Adrenal gland (tissue), 12 donors: Measurements from ENCODE around the gene CRTC3. TPM values are rescaled to one million over a fixed set of nuclear protein-coding genes. Genes with fewer than 3 reads are reported as not detected.

Experiments
- DNase-seq, 7 donors: peaks; one replicate each; pipeline ENCODE4 v3.0.0-alpha.2; 2019 to 2020
- H3K27ac ChIP-seq, 5 donors: fragments of 200-600 bp; sonication (generic) in 4 of 5; 1 replicate in 3 of 5; 2 replicates in 2 of 5; pipeline versions ENCODE4 v1.5.1 to v1.8.0; 2016 to 2020; ENCODE audit warnings: mild to moderate bottlenecking in 1 of 5
- H3K27me3 ChIP-seq: fragments of 200-600 bp; 2 replicates; pipeline ENCODE4 v1.8.0; 2021
- H3K36me3 ChIP-seq, 2 donors: fragments of 200-600 bp; replicated peaks in 1 of 2; 1 replicate in 1 of 2; 2 replicates in 1 of 2; pipeline versions ENCODE4 v1.5.1 to v1.8.0; 2018 to 2022
- H3K4me1 ChIP-seq, 2 donors: fragments of 200-600 bp; replicated peaks in 1 of 2; 1 replicate in 1 of 2; 2 replicates in 1 of 2; pipeline versions ENCODE4 v1.5.1 to v1.8.0; 2018 to 2021
- H3K4me3 ChIP-seq, 4 donors: fragments of 200-600 bp; sonication (generic) in 3 of 4; one replicate each; pipeline ENCODE4 v1.5.1; 2016 to 2018
- H3K9me3 ChIP-seq, 3 donors: fragments of 200-600 bp; sonication (generic) in 1 of 3; replicated peaks in 1 of 3; 1 replicate in 2 of 3; 2 replicates in 1 of 3; pipeline versions ENCODE4 v1.5.1 to v1.8.0; 2016 to 2021
- CTCF ChIP-seq, 6 experiments: fragments of 450-650 bp in 4 of 6; fragments of 200-600 bp in 2 of 6; sonication (generic) in 1 of 6; IDR thresholded peaks; 1 replicate in 5 of 6; 2 replicates in 1 of 6; pipeline versions ENCODE4 v1.5.1 to v1.8.0; 2016 to 2021; ENCODE audit warnings: antibody characterized with exemption in 6 of 6, mild to moderate bottlenecking in 2 of 6, moderate library complexity in 1 of 6
- POLR2A ChIP-seq, 2 donors: fragments of 450-650 bp; IDR thresholded peaks; one replicate each; pipeline ENCODE4 v1.6.1; 2017; ENCODE audit warnings: antibody characterized with exemption in 2 of 2, mild to moderate bottlenecking in 2 of 2, moderate library complexity in 1 of 2
- WGBS, 4 donors: extraction: QIAGEN DNeasy Blood & Tissue Kit in 2 of 4; methylation state at CpG; one replicate each; pipeline versions ENCODE4 v1.1.5 to v1.1.7; 2013 to 2017; 5-methylcytosine and 5-hydroxymethylcytosine counted together
- intact Hi-C, 2 donors: fragments of 100-400 bp; cut with DNase I; formaldehyde crosslinking; loops; one replicate each; pipeline versions ENCODE4 v1.14.1 to v1.15.0; 2022 to 2023
- polyA plus RNA-seq, 3 donors: library from polyadenylated mRNA; stranded (reverse); fragments of 200-250 nt in 2 of 3; fragments of 350-450 nt in 1 of 3; fragmentation: Illumina TruSeq in 1 of 3; extraction: RNeasy Lipid Tissue Mini Kit (QIAGEN cat#74804) in 1 of 3; gene quantifications; one replicate each; pipeline ENCODE4 v1.2.3, GENCODE V29; 2013 to 2014
- total RNA-seq, 9 donors: library from RNA; depleted of rRNA in 4 of 9; stranded (reverse); fragments of >200 nt in 4 of 9; fragments of 120-200 nt in 1 of 9; fragmentation: NEBNext Ultra II Directional in 1 of 9; extraction: Animal tissue kit (Norgen Biotek cat#: 25700) in 1 of 9; gene quantifications; one replicate each; pipeline versions ENCODE4 v1.1.0 to v1.2.4, GENCODE V29; 2013 to 2023
- donor health status: healthy with polysubstance abuse.
- donor health status: Bipolar disorder and iron deficiency.
- donor health status: DM: yes; HTN: yes; CAD: no.
- donor health status: DM: no; HTN: no; CAD: no.
- donor health status: DM: no; HTN: no; CAD: no.
- donor health status: DM: yes; HTN: yes; CAD: no.

CRTC3 gene
- total and polyA plus RNA-seq, 12 donors, result 11.5 to 46.7 (median 31.8) TPM

- Histone ChIP-seq H3K27ac (peak overlapping the region in 3 of 5 donors; percentile 45 to 83 (median 71)), H3K36me3 (no peaks in the 10 kb centered on the region), H3K4me3 (no peak overlapping the region), H3K27me3 (no peaks in the 10 kb centered on the region), H3K9me3 (no peaks in the 10 kb centered on the region), H3K4me1 (peaks cover 0 to 13% of the 10 kb centered on the region in 2 donors)
- intact Hi-C loops, result no loop called here
- TF ChIP-seq CTCF (IDR thresholded peaks at IDR 0.05) (no peak), POLR2A (IDR thresholded peaks at IDR 0.05) (no peak)
- DNase-seq, result peak in 5 of 7 donors; percentile 47 to 61 (median 53)
- WGBS, 4 donors, result 31 to 48% (median 34%) methylated on average over 6 of the region's 6 CpGs
Observed at GRCh38 chr15:90680371-90680935, 150.7 kb downstream of the CRTC3 start.

- Histone ChIP-seq H3K27me3 (no peaks in the 10 kb centered on the region), H3K27ac (peak overlapping the region in 3 of 5 donors; percentile 45 to 83 (median 71)), H3K9me3 (no peaks in the 10 kb centered on the region), H3K36me3 (no peaks in the 10 kb centered on the region), H3K4me3 (no peak overlapping the region), H3K4me1 (peaks cover 0 to 13% of the 10 kb centered on the region in 2 donors)
- intact Hi-C loops, result no loop called here
- 95 to 100% (median 100%) methylated on average over 1 of the region's 1 CpG; no CpG with 5 or more reads in 1 of the 4 donors for WGBS, 4 donors
- no peak for TF ChIP-seq POLR2A (IDR thresholded peaks at IDR 0.05)
- TF ChIP-seq CTCF (IDR thresholded peaks at IDR 0.05), result no peak
- no peak for DNase-seq
Observed at GRCh38 chr15:90681056-90681455, 151.3 kb downstream of the CRTC3 start.

GRCh38 chr15:90681480-90681879 lies 151.8 kb downstream of the CRTC3 start:
- Histone ChIP-seq H3K4me3 (no peak overlapping the region), H3K27ac (peak overlapping the region in 3 of 5 donors; percentile 45 to 83 (median 71)), H3K9me3 (no peaks in the 10 kb centered on the region), H3K36me3 (no peaks in the 10 kb centered on the region), H3K27me3 (no peaks in the 10 kb centered on the region), H3K4me1 (peaks cover 0 to 13% of the 10 kb centered on the region in 2 donors)
- TF ChIP-seq POLR2A (IDR thresholded peaks at IDR 0.05) (no peak), CTCF (IDR thresholded peaks at IDR 0.05) (no peak)
- DNase-seq, result no peak
- intact Hi-C loops, result no loop called here
- WGBS, 4 donors, result 79 to 94% (median 84%) methylated on average over 8 to 9 of the region's 9 CpGs

DNA sequence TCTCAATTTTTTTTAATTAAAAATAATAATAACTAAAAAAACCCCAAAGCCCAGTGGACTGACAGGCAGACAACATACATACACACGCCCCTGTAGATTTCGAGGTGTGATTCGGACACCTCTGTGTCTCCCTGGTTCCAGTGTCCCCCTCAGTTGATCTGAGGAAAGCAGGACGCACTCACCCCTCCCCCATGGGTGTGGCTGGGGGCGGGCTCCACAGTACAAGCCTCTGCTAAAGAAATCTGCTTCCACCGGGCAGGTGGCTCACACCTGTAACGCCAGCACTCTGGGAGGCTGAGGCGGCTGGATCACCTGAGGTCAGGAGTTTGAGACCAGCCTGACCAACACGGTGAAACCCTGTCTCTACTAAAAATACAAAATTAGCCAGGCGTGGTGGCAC lies 153.6 kb downstream of the CRTC3 start:
- Histone ChIP-seq H3K4me1 (peaks cover 0 to 13% of the 10 kb centered on the region in 2 donors), H3K9me3 (no peaks in the 10 kb centered on the region), H3K4me3 (no peak overlapping the region), H3K36me3 (no peaks in the 10 kb centered on the region), H3K27me3 (no peaks in the 10 kb centered on the region), H3K27ac (no peak overlapping the region)
- TF ChIP-seq CTCF (IDR thresholded peaks at IDR 0.05) (no peak), POLR2A (IDR thresholded peaks at IDR 0.05) (no peak)
- no peak for DNase-seq
- 87 to 95% (median 88%) methylated on average over 7 to 10 of the region's 10 CpGs for WGBS, 4 donors
- intact Hi-C loops, result no loop called here
